GM20000 (cell line): ENCODE results near the gene DECR2.
A peak's percentile ranks its signal among the peaks of the same experiment; 100 is the strongest.
"Not testable (repeated sequence)": the region's sequence is repeated elsewhere in the genome, so short reads cannot be mapped to it uniquely, and the experiment has no call there.

Experiments
- DNase-seq: peaks from one replicate; pipeline ENCODE4 v3.0.0; 2012; ENCODE audit warnings: low spot score
- TF ChIP-seq, protein P1 (sequence below): IDR thresholded peaks from 2 replicates; pipeline ENCODE4 v1.5.1; 2012; ENCODE audit warnings: mild to moderate bottlenecking, control low read depth; ENCODE audit errors: extremely low read depth, missing control alignments

The DECR2 gene

DNA sequence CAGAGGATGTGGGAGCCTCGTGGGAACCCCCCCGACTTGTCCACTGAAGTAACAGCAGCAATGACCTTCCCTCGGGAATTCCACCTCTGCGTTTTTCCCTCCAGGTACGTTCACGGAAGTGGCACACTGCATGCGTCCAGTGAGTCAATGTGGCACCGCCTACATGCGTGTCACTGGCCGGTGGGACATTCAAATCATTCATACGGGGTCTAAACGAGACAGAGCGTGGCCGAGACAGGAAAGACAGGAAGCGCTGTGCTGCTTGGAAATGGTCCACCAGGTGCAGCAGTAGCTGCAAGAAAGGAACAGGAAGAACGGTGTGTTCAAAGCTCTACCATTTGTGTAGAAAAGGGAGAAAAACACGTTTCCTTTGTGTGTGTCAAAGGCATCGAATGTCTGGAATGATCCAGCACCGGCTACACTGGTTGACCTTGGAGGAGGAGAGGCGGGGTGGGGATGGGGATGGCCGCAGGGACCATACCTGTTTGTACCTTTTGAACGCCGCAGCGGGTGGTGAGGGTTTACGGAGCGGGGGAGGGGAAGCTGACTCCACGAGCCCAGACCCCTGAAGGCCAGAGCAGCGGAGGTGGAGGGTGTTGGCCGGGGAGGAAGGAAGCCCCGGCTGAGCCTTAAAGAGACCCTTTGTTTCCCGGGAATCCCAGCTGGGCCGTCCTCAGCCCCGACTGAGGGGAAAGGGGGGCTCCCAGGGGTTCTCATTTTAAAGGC lies 18.2 kb upstream of the DECR2 start:
- TF ChIP-seq, protein P1, sequence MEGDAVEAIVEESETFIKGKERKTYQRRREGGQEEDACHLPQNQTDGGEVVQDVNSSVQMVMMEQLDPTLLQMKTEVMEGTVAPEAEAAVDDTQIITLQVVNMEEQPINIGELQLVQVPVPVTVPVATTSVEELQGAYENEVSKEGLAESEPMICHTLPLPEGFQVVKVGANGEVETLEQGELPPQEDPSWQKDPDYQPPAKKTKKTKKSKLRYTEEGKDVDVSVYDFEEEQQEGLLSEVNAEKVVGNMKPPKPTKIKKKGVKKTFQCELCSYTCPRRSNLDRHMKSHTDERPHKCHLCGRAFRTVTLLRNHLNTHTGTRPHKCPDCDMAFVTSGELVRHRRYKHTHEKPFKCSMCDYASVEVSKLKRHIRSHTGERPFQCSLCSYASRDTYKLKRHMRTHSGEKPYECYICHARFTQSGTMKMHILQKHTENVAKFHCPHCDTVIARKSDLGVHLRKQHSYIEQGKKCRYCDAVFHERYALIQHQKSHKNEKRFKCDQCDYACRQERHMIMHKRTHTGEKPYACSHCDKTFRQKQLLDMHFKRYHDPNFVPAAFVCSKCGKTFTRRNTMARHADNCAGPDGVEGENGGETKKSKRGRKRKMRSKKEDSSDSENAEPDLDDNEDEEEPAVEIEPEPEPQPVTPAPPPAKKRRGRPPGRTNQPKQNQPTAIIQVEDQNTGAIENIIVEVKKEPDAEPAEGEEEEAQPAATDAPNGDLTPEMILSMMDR, result no peak
- DNase-seq, result no peak

GRCh38 chr16:386641-387156 lies 15.0 kb upstream of the DECR2 start:
- TF ChIP-seq, protein P1, result no peak
- no peak for DNase-seq

- not testable (repeated sequence) for DNase-seq
Observed at GRCh38 chr16:387761-388666, 13.7 kb upstream of the DECR2 start.

DNA sequence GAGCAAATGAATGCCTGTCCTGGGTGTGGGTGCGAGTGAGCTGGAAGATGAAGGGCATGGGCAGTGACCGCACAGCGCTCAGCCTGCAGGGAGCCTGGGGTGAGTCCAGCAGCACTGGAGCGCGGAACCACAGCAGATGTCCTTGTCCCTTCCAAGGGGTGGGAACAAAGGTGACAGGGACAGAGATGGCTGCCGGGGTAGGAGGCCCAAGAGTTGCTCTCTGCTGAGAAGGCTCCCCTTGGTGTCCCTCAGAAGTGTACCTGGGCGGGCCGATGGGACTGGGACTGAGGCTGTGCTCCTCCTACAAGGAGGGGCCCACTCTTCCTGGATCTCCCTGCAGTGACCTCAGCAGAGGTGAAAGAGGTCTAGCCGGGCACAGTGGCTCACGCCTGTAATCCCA lies 12.3 kb upstream of the DECR2 start:
- TF ChIP-seq, protein P1, result no peak
- no peak for DNase-seq

DNA sequence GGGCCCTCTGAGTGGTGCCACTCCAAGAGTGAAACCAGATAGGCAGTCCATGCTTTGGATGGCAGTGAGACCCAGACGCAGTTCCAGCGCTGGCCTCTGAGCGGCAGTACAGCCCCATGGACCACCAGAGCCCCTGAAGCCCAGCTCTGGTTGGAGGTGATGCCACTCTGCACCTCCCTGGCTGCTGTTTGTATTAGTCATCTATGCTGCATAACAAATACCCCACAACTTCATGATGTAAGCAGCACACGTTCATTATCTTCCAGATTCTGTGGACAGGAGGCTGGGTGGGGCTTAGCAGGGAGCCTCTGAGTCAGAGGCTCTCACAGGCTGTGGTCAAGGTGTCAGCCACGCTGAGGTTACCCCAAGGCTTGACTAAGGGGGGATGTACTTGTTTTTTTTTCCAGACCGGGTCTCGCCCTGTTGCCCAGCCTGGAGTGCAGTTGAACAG lies 9.8 kb upstream of the DECR2 start:
- DNase-seq, result peak; percentile 67
- TF ChIP-seq, protein P1, result peak; percentile 42

DNA sequence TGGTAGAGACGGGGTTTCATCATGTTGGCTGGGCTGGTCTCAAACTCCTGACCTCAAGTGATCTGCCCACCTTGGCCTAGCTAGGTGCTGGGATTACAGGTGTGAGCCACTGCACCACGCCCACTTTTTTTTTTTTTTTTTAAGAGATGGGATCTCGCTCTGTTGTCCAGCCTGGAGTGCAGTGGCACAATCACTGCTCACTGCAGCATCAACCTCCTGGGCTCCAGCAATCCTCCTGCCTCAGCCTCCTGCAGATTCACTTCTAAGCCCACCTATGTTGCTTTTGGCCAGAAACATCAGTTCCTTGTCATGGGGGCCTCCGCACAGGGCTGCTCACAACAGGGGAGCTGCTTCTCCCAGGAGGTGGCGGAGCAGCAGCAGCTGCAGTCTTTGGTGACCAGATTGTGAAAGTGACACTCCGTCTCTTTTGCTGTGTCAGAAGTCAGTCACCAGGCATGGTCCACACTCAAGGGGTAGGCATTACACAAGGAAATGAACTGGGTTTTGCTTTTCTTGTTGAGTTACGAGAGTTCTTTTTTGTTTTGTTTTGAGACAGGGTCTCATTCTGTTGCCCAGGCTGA lies 9.1 kb upstream of the DECR2 start:
- TF ChIP-seq, protein P1, result no peak

GRCh38 chr16:396199-396598 lies 5.5 kb upstream of the DECR2 start:
- TF ChIP-seq, protein P1, result no peak
- no peak for DNase-seq

More for the DNA sequence above, 9.1 kb upstream of the DECR2 start:
- DNase-seq, result no peak
